Testis (tissue), 3 donors: ENCODE measurements around the gene CMKLR1. TPM values are rescaled to one million over a fixed set of nuclear protein-coding genes. Genes with fewer than 3 reads are reported as not detected.

Experiments
- DNase-seq: peaks from one replicate; pipeline ENCODE4 v3.0.0-alpha.2; 2019
- H3K27ac ChIP-seq, 2 donors: fragments of 200-600 bp; sonication (generic); one replicate each; pipeline ENCODE4 v1.5.1; 2019
- H3K27me3 ChIP-seq: fragments of 200-600 bp; sonication (generic); one replicate; pipeline ENCODE4 v1.5.1; 2019
- H3K36me3 ChIP-seq: fragments of 200-600 bp; sonication (generic); one replicate; pipeline ENCODE4 v1.5.1; 2017; ENCODE audit warnings: low read depth; ENCODE audit errors: missing control alignments
- H3K4me1 ChIP-seq: fragments of 200-600 bp; sonication (generic); one replicate; pipeline ENCODE4 v1.5.1; 2019
- H3K4me3 ChIP-seq, 2 donors: fragments of 200-600 bp; sonication (generic); one replicate each; pipeline ENCODE4 v1.5.1; 2017 to 2019
- H3K9me3 ChIP-seq: fragments of 200-600 bp; sonication (generic); one replicate; pipeline ENCODE4 v1.5.1; 2017
- CTCF ChIP-seq, 3 experiments: fragments of 450-650 bp in 2 of 3; fragments of 200-600 bp in 1 of 3; sonication (generic) in 1 of 3; IDR thresholded peaks; one replicate each; pipeline ENCODE4 v1.5.1; 2016 to 2019; ENCODE audit warnings: antibody characterized with exemption in 3 of 3, mild to moderate bottlenecking in 2 of 3, moderate library complexity in 1 of 3
- POLR2A ChIP-seq: fragments of 450-650 bp; IDR thresholded peaks from one replicate; pipeline ENCODE4 v1.6.1; 2017; ENCODE audit warnings: antibody characterized with exemption, mild to moderate bottlenecking, moderate library complexity
- whole genome bisulfite sequencing, 2 donors: methylation state at CpG; one replicate each; pipeline ENCODE4 v1.1.5; 2018; 5-methylcytosine and 5-hydroxymethylcytosine counted together
- intact Hi-C: fragments of 100-400 bp; cut with DNase I; formaldehyde crosslinking; loops from one replicate; pipeline ENCODE4 v1.15.1; 2023; ENCODE audit warnings: low total_unique reads
- polyA plus RNA-seq: library from polyadenylated mRNA; stranded (reverse); fragments of 350-450 nt; fragmentation: Illumina TruSeq; extraction: RNeasy Lipid Tissue Mini Kit (QIAGEN cat#74804); gene quantifications from one replicate; pipeline ENCODE4 v1.2.3, GENCODE V29; 2014; ENCODE audit warnings: low read depth, low replicate concordance; ENCODE audit not compliant: insufficient read depth
- total RNA-seq, 2 donors: library from RNA; depleted of rRNA; stranded (reverse); fragments of >200 nt; gene quantifications; one replicate each; pipeline ENCODE4 v1.2.3, GENCODE V29; 2016

CMKLR1 gene
- total and polyA plus RNA-seq, 3 donors from 2014 or later: 2.4 to 9.5 (median 4.8) TPM

- no peak for DNase-seq
- 71 to 80% methylated on average over 4 of the region's 4 CpGs for WGBS, 2 donors
These were observed 37.0 kb upstream of the CMKLR1 start for GRCh38 chr12:108375986-108376663.

GRCh38 chr12:108374596-108375320 lies 35.6 kb upstream of the CMKLR1 start:
- no peaks in the 10 kb centered on the region for H3K9me3 ChIP-seq
- intact Hi-C loops: no loop called here
- no peak for DNase-seq
- H3K4me3 ChIP-seq: no peak overlapping the region
- H3K27ac ChIP-seq: no peak overlapping the region
- TF ChIP-seq POLR2A (no peak), CTCF (IDR thresholded peaks at IDR 0.05) (no peak)
- H3K4me1 ChIP-seq: no peaks in the 10 kb centered on the region
- H3K27me3 ChIP-seq: no peaks in the 10 kb centered on the region
- H3K36me3 ChIP-seq: no peaks in the 10 kb centered on the region
- WGBS, 2 donors: 58 to 73% methylated on average over 2 of the region's 2 CpGs

More at GRCh38 chr12:108375986-108376663, 37.0 kb upstream of the CMKLR1 start:
- Histone ChIP-seq H3K4me3 (no peak overlapping the region), H3K9me3 (no peaks in the 10 kb centered on the region), H3K27me3 (no peaks in the 10 kb centered on the region), H3K27ac (no peak overlapping the region), H3K4me1 (no peaks in the 10 kb centered on the region), H3K36me3 (no peaks in the 10 kb centered on the region)
- intact Hi-C loops: no loop called here
- TF ChIP-seq CTCF (IDR thresholded peaks at IDR 0.05) (no peak), POLR2A (no peak)

GRCh38 chr12:108373111-108373510 lies 34.0 kb upstream of the CMKLR1 start:
- DNase-seq: no peak
- Histone ChIP-seq H3K4me1 (no peaks in the 10 kb centered on the region), H3K4me3 (no peak overlapping the region), H3K9me3 (no peaks in the 10 kb centered on the region), H3K27ac (no peak overlapping the region), H3K27me3 (no peaks in the 10 kb centered on the region), H3K36me3 (no peaks in the 10 kb centered on the region)
- TF ChIP-seq CTCF (IDR thresholded peaks at IDR 0.05) (peak in 1 of 3 experiments; percentile 17), POLR2A (no peak)
- intact Hi-C loops: no loop called here
- WGBS, 2 donors: 14 to 15% methylated on average over 1 of the region's 1 CpG

- WGBS, 2 donors: 67% methylated on average over 6 of the region's 6 CpGs
- H3K27ac ChIP-seq: no peak overlapping the region
- no peaks in the 10 kb centered on the region for H3K9me3 ChIP-seq
These were observed 32.8 kb upstream of the CMKLR1 start for GRCh38 chr12:108371801-108372344.

More at GRCh38 chr12:108371801-108372344, 32.8 kb upstream of the CMKLR1 start:
- TF ChIP-seq CTCF (IDR thresholded peaks at IDR 0.05) (no peak), POLR2A (no peak)
- H3K4me1 ChIP-seq: no peaks in the 10 kb centered on the region
- no peak overlapping the region for H3K4me3 ChIP-seq
- no peaks in the 10 kb centered on the region for H3K27me3 ChIP-seq
- no peak for DNase-seq
- no peaks in the 10 kb centered on the region for H3K36me3 ChIP-seq
- intact Hi-C loops: no loop called here
